Measurements from ENCODE around the gene APOL4. TPM values are rescaled to one million over a fixed set of nuclear protein-coding genes. Genes with fewer than 3 reads are reported as not detected.

APOL4 gene
- total RNA-seq, 6 experiments from 2014 or later, result 1.1 to 1.6 (median 1.4) TPM; not detected in 2

DNA sequence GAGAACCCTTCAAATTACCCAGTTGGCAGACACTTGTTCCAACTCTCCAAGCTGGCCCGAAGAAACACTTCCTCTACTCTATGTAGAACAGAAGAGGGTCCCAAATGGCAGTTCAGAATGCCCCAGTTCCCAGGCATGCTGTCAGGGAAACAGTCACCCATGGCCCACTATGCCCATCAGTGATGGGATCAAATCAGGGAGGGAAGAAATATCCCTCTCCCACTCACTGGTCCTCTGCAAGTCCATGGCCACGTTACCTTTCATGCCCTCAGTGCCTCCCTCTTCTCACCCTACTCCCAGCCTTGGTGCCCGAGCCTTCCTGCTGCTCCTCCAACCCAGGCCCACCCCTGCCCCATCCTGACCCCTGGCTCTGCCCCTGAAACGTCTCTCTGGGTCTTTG is 57.7 kb downstream of the APOL4 start:
- ATAC-seq (no peak), DNase-seq (no peak)
- intact Hi-C loops (cut with DNase I), result loop anchor here (5.0 to 10.0 kb wide), 2 partner anchors 38 to 81 kb away; no protein-coding TSS in a partner anchor

GRCh38 chr22:36143066-36143815 is 58.4 kb downstream of the APOL4 start:
- Histone ChIP-seq H3K27me3 (no peaks in the 10 kb centered on the region), H3K4me3 (no peak overlapping the region), H3K27ac (peak overlapping the region in 2 of 3 donors; percentile 58 to 64), H3K9me3 (no peaks in the 10 kb centered on the region), H3K36me3 (peaks cover 0 to 11% (median 0%) of the 10 kb centered on the region in 4 donors), H3K4me1 (peaks cover 0 to 33% (median 12%) of the 10 kb centered on the region in 4 donors)
- TF ChIP-seq POLR2A (IDR thresholded peaks at IDR 0.05) (no peak), CTCF (IDR thresholded peaks at IDR 0.05) (peak in 2 of 4 donors; percentile 11 to 15)
- peak; percentile 69 to 81 (median 77) for ATAC-seq
- intact Hi-C loops (cut with DNase I), result loop anchor here (5.0 to 10.0 kb wide), 2 partner anchors 39 to 82 kb away; no protein-coding TSS in a partner anchor
- WGBS (ENCODE audit: insufficient coverage, low coverage, low lambda C conversion rate, missing lambda C conversion rate), result 26% methylated on average over 5 of the region's 5 CpGs
- DNase-seq, result peak; percentile 43 to 88 (median 82)

More for the DNA sequence above, 57.7 kb downstream of the APOL4 start:
- 0% methylated on average over 1 of the region's 4 CpGs for WGBS (ENCODE audit: insufficient coverage, low coverage, low lambda C conversion rate, missing lambda C conversion rate)
- Histone ChIP-seq H3K36me3 (peaks cover 0 to 15% (median under 1%) of the 10 kb centered on the region in 4 donors), H3K27me3 (no peaks in the 10 kb centered on the region), H3K4me1 (peaks cover 0 to 33% (median 12%) of the 10 kb centered on the region in 4 donors), H3K4me3 (no peak overlapping the region), H3K27ac (peak overlapping the region in 2 of 3 donors; percentile 58 to 64), H3K9me3 (no peaks in the 10 kb centered on the region)
- TF ChIP-seq CTCF (IDR thresholded peaks at IDR 0.05) (no peak), POLR2A (IDR thresholded peaks at IDR 0.05) (no peak)

- H3K4me3 ChIP-seq, result no peak overlapping the region
- H3K36me3 ChIP-seq, result peaks cover 0 to 11% (median 0%) of the 10 kb centered on the region in 4 donors
- 100% methylated on average over 2 of the region's 9 CpGs for WGBS (ENCODE audit: insufficient coverage, low coverage, low lambda C conversion rate, missing lambda C conversion rate)
- TF ChIP-seq POLR2A (IDR thresholded peaks at IDR 0.05) (no peak), CTCF (IDR thresholded peaks at IDR 0.05) (no peak)
- no peak for DNase-seq
- H3K27ac ChIP-seq, result no peak overlapping the region
- intact Hi-C loops (cut with DNase I), result loop anchor here (5.0 to 10.0 kb wide), 2 partner anchors 41 to 83 kb away; no protein-coding TSS in a partner anchor
- peaks cover 0 to 33% (median 12%) of the 10 kb centered on the region in 4 donors for H3K4me1 ChIP-seq
- no peak for ATAC-seq
- no peaks in the 10 kb centered on the region for H3K27me3 ChIP-seq
- H3K9me3 ChIP-seq, result no peaks in the 10 kb centered on the region
Measured at GRCh38 chr22:36141481-36141880, 60.1 kb downstream of the APOL4 start.

Other genes with a start within 250 kb of the APOL4 start
- gene RBFOX2, start 173.0 kb downstream of the APOL4 start, total RNA-seq, result 10 to 100 TPM; 23.9 to 36.5 (median 29.5) TPM
- 10 to 100 TPM; 21.7 to 80.5 (median 30.2) TPM for gene APOL3, start 41.1 kb downstream of the APOL4 start, total RNA-seq
- gene APOL2, start 37.7 kb upstream of the APOL4 start, total RNA-seq, result 100 to 1,000 TPM in 1 of 6 experiments, 10 to 100 TPM in 5; 40.8 to 121 (median 57.5) TPM
- 100 to 1,000 TPM in 5 of 6 experiments, 10 to 100 TPM in 1; 85.1 to 299 (median 119) TPM for gene APOL1, start 51.3 kb upstream of the APOL4 start, total RNA-seq
- 100 to 1,000 TPM; 168 to 435 (median 222) TPM for gene MYH9, start 186.2 kb upstream of the APOL4 start, total RNA-seq